ENCODE measurements around the gene PPP2R1A.
"Not testable (repeated sequence)": the region's sequence is repeated elsewhere in the genome, so short reads cannot be mapped to it uniquely, and the experiment has no call there.

The PPP2R1A gene

DNA sequence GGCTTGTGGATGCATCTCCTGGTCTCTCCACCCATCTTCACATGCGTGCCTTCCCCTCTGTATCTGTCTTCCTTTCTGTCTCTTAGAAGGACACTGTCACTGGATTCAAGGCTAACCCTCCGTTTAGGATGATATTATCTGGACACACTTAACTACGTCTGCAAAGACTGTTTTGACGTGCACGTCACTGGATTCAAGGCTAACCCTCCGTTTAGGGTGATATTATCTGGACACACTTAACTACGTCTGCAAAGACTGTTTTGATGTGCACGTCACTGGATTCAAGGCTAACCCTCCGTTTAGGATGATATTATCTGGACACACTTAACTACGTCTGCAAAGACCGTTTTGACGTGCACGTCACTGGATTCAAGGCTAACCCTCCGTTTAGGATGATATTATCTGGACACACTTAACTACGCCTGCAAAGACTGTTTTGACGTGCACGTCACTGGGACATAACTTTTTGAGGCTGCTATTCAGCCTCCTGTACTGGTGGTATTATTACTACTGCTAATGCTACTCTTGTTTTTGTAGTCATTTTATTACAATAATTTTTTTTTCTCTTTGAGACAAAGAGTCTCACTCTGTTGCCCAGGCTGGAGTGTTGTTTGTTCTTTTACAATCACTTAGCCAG lies 11.0 kb downstream of the PPP2R1A start:
- not testable (repeated sequence) for DNase-seq

DNA sequence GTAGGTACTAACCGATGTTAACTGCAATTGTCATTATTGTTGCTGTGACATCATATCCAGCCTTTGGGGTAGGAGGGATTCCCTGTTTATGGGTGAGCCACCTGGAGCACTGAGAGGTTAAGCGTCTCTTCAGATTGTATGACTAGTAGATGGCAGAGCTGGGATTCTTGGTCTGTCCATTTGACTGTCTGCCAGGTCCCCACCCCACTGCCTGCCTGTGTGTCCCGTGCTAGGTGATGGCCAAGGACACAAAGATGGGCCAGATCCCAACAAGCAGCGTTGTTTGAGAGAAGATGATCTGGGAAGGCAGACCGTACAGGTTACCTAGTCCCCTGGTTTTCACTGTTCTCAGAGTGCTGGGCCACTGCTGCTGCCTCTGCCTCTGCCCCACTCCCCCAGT lies 16.6 kb downstream of the PPP2R1A start:
- DNase-seq = no peak

DNA sequence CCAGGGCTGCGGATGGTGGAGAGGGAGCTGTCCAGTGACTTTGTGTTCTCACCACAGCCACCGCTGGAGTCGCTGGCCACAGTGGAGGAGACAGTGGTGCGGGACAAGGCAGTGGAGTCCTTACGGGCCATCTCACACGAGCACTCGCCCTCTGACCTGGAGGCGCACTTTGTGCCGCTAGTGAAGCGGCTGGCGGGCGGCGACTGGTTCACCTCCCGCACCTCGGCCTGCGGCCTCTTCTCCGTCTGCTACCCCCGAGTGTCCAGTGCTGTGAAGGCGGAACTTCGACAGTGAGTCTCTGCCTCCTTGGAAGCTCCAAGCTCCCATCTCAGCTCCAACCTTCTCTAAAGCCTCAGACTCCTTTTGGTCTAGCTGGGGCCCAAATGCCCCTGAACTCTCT lies 21.4 kb downstream of the PPP2R1A start:
- DNase-seq = no peak

DNA sequence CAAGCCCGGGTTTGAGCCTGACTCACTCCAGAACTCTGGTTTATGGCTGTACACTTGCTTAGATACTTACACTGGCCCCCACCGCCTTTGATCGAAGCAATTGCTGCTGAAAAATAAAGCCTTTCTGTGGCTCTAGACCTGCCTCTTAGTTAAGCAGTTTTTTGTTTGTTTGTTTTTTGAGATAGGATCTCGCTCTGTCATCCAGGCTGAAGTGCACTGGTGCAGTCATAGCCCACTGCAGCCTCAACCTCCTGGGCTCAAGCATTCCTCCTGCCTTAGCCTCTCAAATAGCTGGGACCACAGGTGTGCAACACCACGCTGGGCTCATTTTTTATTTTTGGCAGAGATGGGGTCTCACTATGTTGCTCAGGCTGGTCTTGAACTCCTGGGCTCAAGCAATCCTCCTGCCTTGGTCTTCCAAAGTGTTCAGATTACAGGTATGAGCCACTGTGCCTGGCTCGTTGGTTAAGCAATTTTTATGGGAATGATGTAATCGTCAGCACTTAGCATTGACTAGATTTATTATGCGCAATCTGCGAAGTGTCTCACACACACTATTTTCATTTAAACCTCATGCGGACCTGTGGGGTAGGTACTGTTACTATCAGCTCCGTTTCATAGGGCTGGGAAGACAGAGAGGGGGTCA lies 22.2 kb downstream of the PPP2R1A start:
- no peak for DNase-seq

DNA sequence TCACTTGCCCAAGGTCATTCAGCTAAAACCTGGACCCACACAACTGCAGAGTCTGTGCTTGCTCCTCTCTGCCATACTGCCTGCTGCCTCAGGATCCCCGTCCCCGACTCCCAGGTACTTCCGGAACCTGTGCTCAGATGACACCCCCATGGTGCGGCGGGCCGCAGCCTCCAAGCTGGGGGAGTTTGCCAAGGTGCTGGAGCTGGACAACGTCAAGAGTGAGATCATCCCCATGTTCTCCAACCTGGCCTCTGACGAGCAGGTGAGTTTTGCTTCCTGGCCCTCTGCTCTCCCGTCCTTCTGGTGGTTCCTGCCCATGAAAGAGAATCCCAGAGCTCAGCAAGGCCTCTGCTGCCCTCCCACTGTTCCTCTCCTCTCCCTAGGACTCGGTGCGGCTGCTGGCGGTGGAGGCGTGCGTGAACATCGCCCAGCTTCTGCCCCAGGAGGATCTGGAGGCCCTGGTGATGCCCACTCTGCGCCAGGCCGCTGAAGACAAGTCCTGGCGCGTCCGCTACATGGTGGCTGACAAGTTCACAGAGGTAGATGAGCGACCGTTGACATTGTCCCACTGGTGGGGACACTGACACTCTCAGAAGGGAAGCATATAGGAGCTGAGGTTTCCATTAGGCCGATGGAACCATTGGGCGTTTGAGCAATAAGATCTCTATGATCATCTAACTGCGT lies 22.9 kb downstream of the PPP2R1A start:
- DNase-seq = no peak

DNA sequence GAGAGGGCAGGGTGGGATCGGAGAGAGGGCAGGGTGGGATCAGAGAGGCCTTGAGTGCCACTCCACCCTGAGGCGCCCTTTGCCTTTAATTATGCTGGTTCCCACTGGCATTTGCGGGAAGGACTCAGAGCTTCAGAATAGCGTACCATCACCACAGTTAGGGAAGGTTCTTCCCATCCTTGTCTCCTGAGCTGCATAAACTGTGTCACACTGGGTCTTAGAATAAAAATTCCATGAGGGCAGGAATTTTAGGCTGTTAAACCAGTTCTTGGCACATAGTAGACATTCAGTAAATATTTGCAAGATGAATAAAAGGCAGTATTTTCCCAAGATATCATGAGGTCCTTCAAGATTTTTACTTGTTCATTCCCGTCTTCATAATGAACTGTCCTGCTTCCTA lies 24.4 kb downstream of the PPP2R1A start:
- no peak for DNase-seq

DNA sequence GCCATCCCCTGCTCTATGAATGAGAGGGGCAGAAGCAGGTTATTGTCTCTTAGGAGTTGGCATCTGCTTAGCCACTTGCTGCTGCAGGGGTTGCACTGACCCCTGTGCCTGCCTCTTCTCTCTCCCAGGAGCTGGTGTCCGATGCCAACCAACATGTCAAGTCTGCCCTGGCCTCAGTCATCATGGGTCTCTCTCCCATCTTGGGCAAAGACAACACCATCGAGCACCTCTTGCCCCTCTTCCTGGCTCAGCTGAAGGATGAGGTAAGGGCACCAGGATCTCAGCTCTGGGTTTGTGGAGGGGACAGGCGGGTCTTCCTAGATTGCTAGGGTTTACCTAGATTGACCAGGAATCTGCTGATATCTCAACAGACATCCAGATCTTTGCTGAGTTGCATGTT lies 26.5 kb downstream of the PPP2R1A start:
- DNase-seq = no peak

DNA sequence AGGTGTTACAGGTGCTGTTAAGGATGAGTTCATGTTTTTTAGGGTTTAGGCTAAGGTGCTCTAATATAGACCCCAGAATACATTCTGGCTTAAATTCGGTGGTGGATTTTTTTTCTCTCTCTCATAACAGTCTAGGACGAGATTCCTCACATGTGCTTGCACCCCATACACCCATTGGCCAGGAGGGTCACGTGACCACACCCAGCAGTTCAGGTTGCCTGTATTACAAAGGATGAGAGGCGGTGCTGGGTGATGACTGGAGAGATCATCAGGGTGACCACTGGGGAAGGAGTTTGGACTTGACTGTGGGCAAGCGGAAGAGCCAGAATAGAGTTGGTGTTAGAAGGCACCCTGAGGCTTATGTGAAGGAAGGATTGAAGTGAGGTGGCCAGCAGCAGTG lies 27.7 kb downstream of the PPP2R1A start:
- no peak for DNase-seq

DNA sequence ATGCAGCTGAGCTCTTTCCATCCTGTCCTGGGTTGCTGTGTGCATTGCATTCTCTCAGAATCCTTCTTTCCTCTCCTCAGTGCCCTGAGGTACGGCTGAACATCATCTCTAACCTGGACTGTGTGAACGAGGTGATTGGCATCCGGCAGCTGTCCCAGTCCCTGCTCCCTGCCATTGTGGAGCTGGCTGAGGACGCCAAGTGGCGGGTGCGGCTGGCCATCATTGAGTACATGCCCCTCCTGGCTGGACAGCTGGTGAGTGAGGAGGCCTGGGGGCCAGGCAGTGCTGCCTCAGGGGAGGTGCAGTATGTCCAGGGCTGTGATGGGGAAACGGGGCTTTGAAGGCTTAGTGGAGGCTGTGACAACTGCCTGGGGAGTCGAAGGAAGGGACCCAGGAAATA lies 29.8 kb downstream of the PPP2R1A start:
- no peak for DNase-seq

DNA sequence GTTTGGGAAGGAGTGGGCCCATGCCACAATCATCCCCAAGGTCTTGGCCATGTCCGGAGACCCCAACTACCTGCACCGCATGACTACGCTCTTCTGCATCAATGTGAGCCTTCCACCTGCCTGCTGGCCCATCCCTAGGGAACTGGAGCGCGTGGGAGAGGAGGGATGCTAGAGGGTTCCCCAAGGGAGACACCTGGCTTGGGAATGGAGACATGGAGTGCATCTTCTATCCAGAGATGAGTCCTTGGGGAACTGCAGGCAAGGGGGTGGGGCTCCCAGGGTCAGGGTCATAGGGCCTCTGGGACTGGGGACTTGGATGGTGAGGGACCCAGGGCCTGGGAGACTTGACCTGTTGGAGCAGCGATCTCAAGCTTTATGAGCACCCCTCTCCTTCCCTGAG lies 31.2 kb downstream of the PPP2R1A start:
- DNase-seq = no peak

DNA sequence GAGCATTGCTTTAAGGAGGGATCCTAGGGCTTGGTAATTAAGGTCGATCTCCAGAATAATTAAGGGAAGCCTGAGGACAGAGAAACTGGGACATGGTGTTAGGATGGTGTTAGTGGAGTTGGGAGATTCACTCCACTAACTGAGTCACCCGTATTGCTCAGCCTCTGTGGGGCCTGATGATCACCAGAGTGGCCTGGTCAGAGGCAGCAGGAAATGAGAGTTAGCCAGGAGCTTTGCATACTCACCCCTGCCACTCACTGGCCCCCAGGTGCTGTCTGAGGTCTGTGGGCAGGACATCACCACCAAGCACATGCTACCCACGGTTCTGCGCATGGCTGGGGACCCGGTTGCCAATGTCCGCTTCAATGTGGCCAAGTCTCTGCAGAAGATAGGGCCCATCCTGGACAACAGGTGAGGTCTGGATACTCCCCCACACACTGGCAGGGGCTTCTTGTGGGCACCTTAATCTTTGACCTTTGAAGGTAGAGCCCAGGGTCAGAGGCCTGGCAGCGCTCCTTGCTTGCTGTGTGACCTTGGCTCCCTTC lies 32.1 kb downstream of the PPP2R1A start:
- no peak for DNase-seq

DNA sequence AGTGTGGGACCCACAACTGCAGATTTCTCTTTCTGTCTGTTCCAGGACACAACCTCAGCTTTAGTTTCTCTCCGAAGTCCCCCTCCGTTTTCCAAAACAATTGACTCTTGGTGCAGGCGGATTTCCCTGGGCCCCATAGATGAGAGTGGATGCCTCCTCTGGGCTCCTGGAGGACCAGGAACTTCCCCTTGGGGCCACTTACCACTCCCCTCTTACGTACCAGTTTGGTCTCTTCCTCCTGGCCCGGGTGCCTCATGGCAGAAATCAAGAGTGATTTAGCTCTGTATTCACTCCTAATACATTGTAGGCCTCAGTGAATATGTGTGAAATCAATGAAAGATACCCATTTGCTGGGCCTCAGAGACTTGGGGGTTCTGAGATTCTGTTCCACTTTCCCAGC lies 34.4 kb downstream of the PPP2R1A start:
- DNase-seq = no peak

DNA sequence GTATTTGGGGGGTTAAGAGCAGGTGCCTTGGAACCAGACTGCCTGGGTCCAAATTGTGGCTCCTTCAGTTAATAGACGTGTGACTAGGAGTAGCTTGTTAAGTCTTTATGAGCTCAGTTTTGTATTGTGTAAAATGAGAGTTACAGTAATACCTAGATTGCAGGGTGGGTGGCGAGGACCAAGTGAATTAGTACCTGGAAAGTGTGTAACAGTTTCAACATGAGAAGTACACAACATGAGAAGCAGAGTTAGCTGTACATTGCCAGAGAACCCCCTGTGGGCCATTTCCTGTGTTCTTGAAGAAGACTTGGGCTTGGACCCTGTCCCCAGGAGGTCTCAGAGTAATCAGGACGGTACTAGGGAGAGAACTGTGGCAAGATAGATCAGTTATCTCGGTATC lies 36.8 kb downstream of the PPP2R1A start:
- no peak for DNase-seq

DNA sequence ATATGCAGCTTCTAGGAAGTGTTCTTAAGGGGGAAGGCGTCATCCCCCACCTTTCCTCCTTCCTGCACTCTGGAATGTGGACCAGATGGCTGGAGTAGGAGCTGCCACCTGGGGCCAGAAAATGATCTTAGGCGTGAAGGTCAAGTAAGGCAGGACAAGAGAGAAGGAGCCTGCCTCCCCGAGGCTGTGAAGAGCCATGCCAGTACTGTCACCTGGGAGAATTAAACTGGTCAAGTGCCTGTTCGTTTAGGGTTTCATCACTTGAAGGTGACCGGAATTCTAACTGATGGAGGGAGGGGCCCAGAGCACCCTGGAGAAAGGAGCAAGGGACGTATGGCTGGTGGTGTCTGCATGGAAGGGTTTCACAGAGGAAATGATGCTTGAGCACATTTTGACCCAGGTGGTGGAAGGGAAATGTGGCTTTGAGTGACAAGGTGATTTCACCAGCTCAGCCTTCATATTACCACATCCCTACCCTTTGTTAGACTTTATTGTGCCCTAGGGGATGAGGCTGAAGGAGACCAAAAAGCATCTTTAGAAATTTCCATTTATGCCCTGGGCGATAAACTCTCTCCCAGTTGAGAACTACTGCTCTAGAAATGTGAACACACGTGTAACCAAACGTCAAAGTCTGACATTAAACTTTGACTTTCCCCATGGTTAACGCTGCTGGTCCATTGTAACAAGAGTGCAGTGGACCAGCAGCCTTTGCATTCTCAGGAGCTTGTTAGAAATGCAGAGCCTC lies 37.5 kb downstream of the PPP2R1A start:
- no peak for DNase-seq

DNA sequence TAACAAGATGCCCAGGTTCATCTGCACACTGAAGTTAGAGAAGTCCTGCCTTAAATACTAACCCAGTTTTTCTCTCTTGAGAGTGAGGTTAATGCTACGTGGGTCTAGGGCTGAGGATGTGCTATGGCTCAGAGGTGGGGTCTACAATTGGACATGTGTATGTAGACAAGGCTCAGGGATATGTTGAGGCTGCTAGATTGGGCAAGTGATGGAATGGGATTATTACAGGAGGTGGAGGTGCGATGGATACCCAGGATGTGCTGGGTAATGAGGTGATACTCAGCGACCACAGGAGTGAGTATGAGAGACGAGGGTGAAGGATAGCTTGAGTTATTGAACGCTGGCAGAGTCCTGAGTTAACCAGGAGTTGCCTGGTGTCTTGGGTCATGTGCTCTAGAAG lies 38.1 kb downstream of the PPP2R1A start:
- DNase-seq = no peak

DNA sequence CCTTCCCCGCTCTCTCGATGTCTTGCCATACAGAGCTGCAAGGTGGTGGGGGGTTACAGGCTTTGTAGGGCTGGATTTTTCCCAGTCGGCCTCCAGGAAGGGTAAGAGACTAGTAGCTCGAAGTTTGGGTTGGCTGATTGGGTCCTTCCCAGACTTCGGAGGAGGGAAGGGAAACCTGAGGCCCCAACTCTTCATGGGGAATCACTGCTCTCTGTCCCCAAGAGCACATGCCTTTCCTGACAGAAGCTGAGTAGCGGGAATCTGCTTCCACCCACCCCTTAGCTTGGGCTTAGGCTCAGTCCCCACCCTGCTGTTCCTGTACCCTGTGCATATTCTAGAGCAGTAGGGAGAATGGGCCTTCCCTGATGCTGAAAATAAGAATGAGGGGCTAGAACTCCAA lies 39.7 kb downstream of the PPP2R1A start:
- no peak for DNase-seq

DNA sequence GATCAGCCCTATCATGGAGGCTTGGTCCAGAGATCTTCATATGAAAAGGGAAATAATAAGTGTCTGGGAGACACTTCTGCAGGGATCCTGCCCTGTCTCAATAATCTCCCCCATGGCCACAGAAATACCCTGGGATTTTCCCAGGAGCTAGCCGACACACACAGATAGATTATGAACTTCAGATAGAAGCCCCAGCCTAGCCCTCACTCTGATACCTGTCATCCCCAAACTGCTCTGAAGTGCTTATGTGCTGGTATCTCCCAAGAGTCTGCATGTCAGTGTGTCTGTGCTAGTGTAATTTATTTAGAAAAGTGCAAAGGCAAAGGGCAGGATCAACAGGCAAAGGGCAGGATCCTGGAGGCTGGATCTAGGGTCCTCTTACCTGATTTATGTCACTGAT lies 40.8 kb downstream of the PPP2R1A start:
- DNase-seq = no peak

DNA sequence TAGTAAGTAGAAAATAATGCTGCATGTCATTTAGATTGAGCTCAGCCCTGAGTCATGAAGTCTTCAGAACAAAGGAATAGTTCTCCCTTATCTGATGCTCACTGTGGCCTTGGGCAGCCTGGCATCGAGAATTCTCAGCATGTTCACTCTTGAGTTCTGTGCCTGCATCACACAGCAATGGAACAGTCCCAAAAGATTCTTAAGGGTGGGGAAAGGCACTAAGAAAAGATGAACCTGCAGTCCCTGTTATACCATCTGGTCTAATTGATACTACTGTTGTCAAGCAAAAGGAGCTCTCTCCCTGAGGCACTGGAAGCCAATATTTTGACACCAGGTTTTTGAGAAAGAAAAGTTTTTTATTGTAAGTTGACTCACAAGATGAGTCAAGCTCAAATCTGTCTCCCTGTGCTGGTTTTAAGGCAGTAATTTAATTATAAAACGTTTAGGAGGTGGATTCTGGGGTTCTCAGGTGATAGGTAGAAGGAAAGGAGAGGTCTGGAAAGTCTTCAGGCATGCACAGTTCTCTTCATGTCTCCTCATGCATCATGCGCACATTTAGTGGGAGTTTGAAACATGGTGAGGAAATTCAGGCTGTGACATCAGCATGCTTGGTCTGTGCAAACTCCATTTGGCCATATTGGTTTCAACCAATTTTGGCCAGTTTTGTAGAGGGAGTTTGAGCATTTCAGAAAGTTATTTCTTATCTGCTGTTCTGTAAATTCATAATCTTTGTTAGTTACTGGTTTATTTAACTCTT lies 41.5 kb downstream of the PPP2R1A start:
- DNase-seq = no peak

DNA sequence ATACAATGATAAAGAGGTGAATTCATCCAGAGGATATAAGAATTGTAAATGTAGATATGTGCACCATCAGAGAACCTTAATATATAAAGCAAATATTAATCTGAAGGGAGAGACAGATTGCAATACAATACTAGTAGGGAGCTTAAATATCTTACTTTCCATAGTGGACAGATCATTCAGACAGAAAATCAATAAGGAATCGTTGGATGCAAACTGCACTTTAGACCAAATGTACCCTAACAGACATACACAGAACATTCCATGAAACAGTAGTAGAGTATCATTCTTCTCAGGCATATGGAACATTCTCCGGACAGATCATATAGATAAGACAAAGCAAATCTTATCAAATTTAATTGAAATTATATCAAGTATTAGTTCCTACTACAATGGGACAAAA lies 44.6 kb downstream of the PPP2R1A start:
- no peak for DNase-seq

DNA sequence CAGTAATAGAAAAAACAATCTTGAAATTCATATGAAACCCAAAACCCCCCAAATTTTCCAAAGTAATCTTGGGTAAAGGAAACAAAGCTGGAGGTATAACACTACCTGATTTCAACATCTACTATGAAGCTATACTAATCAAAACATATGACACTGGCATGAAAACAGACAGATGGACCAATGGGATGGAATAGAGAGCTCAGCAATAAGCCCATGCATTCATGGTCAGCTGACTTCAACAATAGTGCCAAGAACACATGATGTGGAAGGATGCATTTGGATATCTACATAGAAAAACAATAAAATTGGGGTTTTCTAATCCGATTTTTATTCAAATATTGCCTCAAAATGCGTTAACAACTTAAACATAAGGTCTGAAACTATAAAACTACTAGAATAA lies 47.3 kb downstream of the PPP2R1A start:
- DNase-seq = no peak

DNA sequence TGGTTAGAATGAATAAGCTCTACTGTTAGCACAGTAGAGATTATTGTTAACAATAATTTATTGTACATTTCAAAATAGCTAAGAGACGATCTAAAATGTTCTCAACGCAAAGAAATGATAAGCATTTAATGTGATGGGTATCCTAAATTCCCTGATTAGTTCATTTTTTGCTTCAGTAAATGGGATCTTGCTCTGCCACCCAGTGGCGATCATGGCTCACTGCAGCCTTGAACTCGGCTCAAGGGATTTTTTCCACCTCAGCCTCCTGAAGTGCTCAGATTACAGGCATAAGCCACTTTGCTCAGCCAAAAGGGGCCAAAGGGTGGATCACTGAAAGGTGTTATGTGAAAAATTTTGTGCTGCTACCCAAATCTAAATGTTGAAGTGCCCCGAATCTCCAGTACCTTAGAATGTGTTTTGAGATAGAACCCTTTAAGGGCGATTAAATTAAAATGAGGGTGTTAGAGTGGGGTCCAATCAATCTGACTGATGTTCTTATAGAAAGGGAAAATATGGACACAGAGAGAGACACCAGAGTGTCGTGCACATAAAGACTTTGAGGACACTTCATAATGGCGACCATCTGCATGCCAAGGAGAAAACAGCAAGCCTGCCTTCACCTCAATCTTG lies 48.0 kb downstream of the PPP2R1A start:
- peak; percentile 63 for DNase-seq

DNA sequence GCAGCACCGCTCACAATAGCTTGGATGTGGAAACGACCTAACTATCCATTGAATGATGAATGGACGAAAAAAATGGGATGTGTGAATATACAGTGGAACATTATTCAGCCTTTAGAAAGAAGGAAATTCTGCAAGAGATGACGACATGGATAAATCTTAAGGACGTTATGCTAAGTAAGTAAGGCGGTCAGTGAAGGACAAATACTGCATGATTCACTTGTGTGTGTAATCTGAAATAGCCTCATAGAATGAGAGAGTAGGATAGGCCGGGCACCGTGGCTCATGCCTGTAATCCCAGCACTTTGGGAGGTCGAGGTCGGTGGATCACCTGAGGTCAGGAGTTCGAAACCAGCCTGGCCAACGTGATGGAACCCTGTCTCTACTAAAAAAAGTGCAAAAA lies 54.2 kb downstream of the PPP2R1A start:
- no peak for DNase-seq
